Activated CD8-positive, alpha-beta T cell treated with anti-CD3 and anti-CD28 coated beads for 36 hours (primary cell): ENCODE measurements around the gene STOML1. TPM values are rescaled to one million over a fixed set of nuclear protein-coding genes. Genes with fewer than 3 reads are reported as not detected.
"Not testable (repeated sequence)": the region's sequence is repeated elsewhere in the genome, so short reads cannot be mapped to it uniquely, and the experiment has no call there.

Experiments used
- ATAC-seq: fragments of 200-7000 bp; cut with Tn5 transposase; one replicate; pipeline ENCODE4 v1.10.0; 2021; ENCODE audit warnings: mild to moderate bottlenecking, moderate library complexity
- CTCF ChIA-PET: fragments of 350-600 bp; sonication (Branson Sonifier 250); formaldehyde crosslinking; loops from one replicate; lab custom pipeline; 2021; ENCODE audit warnings: antibody characterized with exemption; lab: Charles Lee
- POLR2A ChIA-PET: fragments of 350-600 bp; sonication (Branson Sonifier 250); formaldehyde crosslinking; loops from one replicate; lab custom pipeline; 2021; ENCODE audit warnings: antibody characterized with exemption; lab: Charles Lee
- DNase-seq: peaks from one replicate; pipeline ENCODE4 v3.0.0-alpha.2; 2020
- H3K27ac Mint-ChIP-seq: one replicate; pipeline ENCODE4 v1.8.0; 2021; ENCODE audit warnings: mild to moderate bottlenecking, mixed read lengths
- H3K27me3 Mint-ChIP-seq: one replicate; pipeline ENCODE4 v1.8.0; 2021; ENCODE audit warnings: mixed read lengths
- H3K36me3 Mint-ChIP-seq: one replicate; pipeline ENCODE4 v1.8.0; 2021; ENCODE audit warnings: low read depth, mixed read lengths
- H3K4me1 Mint-ChIP-seq: one replicate; pipeline ENCODE4 v1.8.0; 2021; ENCODE audit warnings: low read depth, mixed read lengths
- H3K4me3 Mint-ChIP-seq: one replicate; pipeline ENCODE4 v1.8.0; 2021; ENCODE audit warnings: mild to moderate bottlenecking, moderate library complexity, mixed read lengths
- H3K9me3 Mint-ChIP-seq: one replicate; pipeline ENCODE4 v1.8.0; 2021; ENCODE audit warnings: mixed read lengths
- intact Hi-C: fragments of 100-400 bp; cut with micrococcal nuclease; formaldehyde crosslinking; loops from one replicate; pipeline ENCODE4 v1.10.0; 2022
- total RNA-seq, 2 experiments: library from RNA; stranded (reverse); gene quantifications; one replicate each; pipeline ENCODE4 v1.2.3, GENCODE V29; 2021
- TF ChIP-seq, protein P1 (sequence below): fragments of 200-600 bp; IDR thresholded peaks from one replicate; pipeline ENCODE4 v1.8.0; 2022; ENCODE audit warnings: antibody characterized with exemption, mild to moderate bottlenecking

Gene STOML1
- total RNA-seq, 2 experiments from 2014 or later = 5.2 to 6.5 TPM

DNA sequence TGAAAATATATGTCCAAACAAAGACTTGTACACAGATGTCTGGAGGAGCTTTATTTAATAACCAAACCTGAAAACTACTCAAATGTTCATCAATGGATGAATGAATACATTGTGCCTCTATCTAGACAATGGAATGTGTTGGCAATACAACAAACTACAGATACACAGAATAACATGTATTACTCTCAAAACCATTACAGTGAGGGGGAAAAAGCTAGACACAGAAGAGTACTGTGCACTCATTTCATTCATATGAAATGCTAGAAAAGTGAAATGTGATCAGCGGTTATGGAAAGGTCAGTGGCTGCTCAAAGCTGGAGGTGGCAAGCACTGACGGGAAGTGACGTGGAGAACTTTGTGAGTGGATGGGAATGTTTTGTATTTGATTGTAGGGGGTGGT, 13.2 kb downstream of the STOML1 start:
- ChIA-PET POLR2A (interaction anchor here (0.6 to 1.7 kb wide), 4 partner anchors 14 to 419 kb away, joined by 3 to 7 read pairs (median 4); partner anchors contain the start of gene PML), CTCF (interaction anchor here (0.6 to 7.0 kb wide), 5 partner anchors 11 to 75 kb away, joined by 3 to 106 read pairs (median 4); partner anchors contain the start of genes PML and STOML1)
- ATAC-seq (no peak), DNase-seq (no peak)
- Mint-ChIP-seq H3K9me3 (no peaks in the 10 kb centered on the region), H3K4me1 (peaks cover 39% of the 10 kb centered on the region), H3K27ac (no peak overlapping the region), H3K27me3 (peaks cover 15% of the 10 kb centered on the region), H3K4me3 (no peak overlapping the region), H3K36me3 (peaks cover under 1% of the 10 kb centered on the region)
- intact Hi-C loops = loop anchor here (10.0 kb wide), 1 partner anchor 336 kb away; no protein-coding TSS in a partner anchor
- TF ChIP-seq, protein P1, sequence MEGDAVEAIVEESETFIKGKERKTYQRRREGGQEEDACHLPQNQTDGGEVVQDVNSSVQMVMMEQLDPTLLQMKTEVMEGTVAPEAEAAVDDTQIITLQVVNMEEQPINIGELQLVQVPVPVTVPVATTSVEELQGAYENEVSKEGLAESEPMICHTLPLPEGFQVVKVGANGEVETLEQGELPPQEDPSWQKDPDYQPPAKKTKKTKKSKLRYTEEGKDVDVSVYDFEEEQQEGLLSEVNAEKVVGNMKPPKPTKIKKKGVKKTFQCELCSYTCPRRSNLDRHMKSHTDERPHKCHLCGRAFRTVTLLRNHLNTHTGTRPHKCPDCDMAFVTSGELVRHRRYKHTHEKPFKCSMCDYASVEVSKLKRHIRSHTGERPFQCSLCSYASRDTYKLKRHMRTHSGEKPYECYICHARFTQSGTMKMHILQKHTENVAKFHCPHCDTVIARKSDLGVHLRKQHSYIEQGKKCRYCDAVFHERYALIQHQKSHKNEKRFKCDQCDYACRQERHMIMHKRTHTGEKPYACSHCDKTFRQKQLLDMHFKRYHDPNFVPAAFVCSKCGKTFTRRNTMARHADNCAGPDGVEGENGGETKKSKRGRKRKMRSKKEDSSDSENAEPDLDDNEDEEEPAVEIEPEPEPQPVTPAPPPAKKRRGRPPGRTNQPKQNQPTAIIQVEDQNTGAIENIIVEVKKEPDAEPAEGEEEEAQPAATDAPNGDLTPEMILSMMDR = no peak

DNA sequence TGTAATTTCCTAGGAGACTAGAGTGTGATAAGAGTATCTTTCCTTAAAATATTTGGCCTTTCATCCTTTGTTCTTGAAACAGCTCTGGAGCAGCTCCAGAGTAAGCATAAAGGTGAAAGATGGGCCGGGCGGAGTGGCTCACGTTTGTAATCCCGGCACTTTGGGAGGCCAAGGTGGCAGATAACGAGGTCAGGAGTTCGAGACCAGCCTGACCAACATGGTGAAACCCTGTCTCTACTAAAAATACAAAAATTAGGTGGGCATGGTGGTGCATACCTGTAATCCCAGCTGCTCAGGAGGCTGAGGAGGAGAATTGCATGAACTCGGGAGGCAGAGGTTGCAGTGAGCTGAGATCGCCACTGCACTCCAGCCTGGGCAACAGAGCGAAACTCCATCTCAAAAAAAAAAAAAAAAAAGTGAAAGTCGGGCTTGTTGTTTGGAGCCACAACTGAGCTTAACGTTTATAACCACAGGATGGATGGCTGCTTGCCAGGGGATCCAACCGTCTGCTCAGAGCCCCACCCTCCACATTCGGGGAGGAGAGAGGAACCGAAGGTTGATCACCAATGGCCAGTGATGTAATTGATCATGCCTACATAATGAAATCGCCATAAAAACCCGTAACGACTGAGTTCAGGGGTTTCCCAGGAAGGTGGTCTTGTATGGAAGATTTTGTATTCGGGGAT, 16.5 kb downstream of the STOML1 start:
- Mint-ChIP-seq H3K27me3 (peaks cover 15% of the 10 kb centered on the region), H3K4me1 (peaks cover 23% of the 10 kb centered on the region)
- POLR2A ChIA-PET = interaction anchor here (1.2 to 1.4 kb wide), 2 partner anchors 11 to 21 kb away, joined by 4 to 7 read pairs; no protein-coding TSS in a partner anchor
- peak; percentile 53 for ATAC-seq
- H3K36me3 Mint-ChIP-seq, H3K4me3 Mint-ChIP-seq, H3K27ac Mint-ChIP-seq, H3K9me3 Mint-ChIP-seq: not testable (repeated sequence)
- peak; percentile 70 for DNase-seq
- CTCF ChIA-PET = interaction anchor here (0.8 to 7.0 kb wide), 7 partner anchors 11 to 345 kb away, joined by 3 to 106 read pairs (median 5); partner anchors contain the start of genes PML and STOML1
- intact Hi-C loops = loop anchor here (10.0 kb wide), 1 partner anchor 339 kb away; no protein-coding TSS in a partner anchor

DNA sequence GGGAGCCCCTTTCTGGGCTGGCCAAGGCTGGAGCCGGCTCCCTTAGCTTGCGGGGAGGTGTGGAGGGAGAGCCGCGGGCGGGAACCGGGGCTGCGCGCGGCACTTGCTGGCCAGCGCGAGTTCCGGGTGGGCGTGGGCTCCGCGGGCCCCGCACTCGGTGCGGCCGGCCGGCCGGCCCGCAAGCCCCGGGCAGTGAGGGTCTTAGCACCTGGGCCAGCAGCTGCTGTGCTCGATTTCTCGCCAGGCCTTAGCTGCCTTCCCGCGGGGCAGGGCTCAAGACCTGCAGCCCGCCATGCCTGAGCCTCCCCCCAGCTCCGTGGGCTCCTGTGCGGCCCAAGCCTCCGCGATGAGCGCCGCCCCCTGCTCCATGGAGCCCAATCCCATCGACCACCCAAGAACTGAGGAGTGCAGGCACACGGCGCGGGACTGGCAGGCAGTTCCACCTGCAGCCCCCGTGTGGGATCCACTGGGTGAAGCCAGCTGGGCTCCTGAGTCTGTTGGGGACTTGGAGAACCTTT, 18.4 kb downstream of the STOML1 start:
- not testable (repeated sequence) for H3K27ac Mint-ChIP-seq, H3K36me3 Mint-ChIP-seq, DNase-seq, ATAC-seq, H3K4me3 Mint-ChIP-seq, H3K9me3 Mint-ChIP-seq
- intact Hi-C loops = loop anchor here (5.0 to 10.0 kb wide), 2 partner anchors 74 to 341 kb away; no protein-coding TSS in a partner anchor
- H3K4me1 Mint-ChIP-seq = peaks cover 23% of the 10 kb centered on the region
- ChIA-PET CTCF (interaction anchor here (0.8 to 7.0 kb wide), 28 partner anchors 8 to 348 kb away, joined by 3 to 106 read pairs (median 8); partner anchors contain the start of genes PML and STOML1), POLR2A (interaction anchor here (0.5 to 1.4 kb wide), 4 partner anchors 9 to 59 kb away, joined by 3 to 7 read pairs (median 4); no protein-coding TSS in a partner anchor)
- H3K27me3 Mint-ChIP-seq = peaks cover 15% of the 10 kb centered on the region

DNA sequence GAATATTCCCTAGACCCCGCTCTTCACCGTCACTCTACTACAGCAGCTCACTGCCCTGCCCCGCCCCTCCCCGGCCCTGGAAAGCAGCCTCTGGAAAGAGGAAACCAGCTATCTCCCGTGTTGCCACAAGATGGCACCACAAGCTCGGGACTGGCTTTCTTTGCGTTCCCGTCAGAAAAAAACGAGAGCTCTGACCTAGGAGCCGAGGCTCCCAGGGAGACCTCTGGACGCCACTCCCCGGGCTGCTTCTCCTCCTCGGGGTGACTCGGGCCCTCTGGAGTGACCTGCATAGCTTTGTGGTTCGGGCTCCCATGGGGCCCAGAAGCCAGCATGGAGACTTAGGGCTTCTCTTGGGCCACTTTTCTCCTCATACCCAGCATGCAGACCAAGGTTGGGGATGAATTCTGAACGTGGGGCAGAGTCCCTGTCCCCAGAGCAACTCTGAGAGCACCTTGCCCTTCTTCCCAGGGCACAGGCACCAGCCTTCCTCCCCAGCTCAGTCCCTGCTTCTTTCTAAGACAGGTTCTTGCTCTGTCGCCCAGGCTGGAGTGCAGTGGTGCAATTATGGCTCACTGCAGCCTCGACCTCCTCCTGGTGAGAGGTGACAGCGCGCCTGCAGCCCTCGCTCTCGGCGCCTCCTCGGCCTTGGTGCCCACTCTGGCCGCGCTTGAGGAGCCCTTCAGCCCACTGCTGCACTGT, 19.0 kb downstream of the STOML1 start:
- Mint-ChIP-seq H3K9me3 (no peaks in the 10 kb centered on the region), H3K4me1 (peaks cover 23% of the 10 kb centered on the region), H3K27me3 (peaks cover 15% of the 10 kb centered on the region), H3K4me3 (no peak overlapping the region), H3K36me3 (no peaks in the 10 kb centered on the region), H3K27ac (no peak overlapping the region)
- peak; percentile 85 for ATAC-seq
- DNase-seq = peak; percentile 91
- TF ChIP-seq, protein P1 = peak; percentile 72
- intact Hi-C loops = loop anchor here (5.0 to 10.0 kb wide), 2 partner anchors 74 to 342 kb away; no protein-coding TSS in a partner anchor
- CTCF ChIA-PET = interaction anchor here (0.6 to 7.0 kb wide), 49 partner anchors 9 to 481 kb away, joined by 3 to 106 read pairs (median 5); partner anchors contain the start of genes PML and STOML1
- POLR2A ChIA-PET = interaction anchor here (0.7 kb wide), 1 partner anchor 16 kb away, joined by 4 read pairs; no protein-coding TSS in a partner anchor

DNA sequence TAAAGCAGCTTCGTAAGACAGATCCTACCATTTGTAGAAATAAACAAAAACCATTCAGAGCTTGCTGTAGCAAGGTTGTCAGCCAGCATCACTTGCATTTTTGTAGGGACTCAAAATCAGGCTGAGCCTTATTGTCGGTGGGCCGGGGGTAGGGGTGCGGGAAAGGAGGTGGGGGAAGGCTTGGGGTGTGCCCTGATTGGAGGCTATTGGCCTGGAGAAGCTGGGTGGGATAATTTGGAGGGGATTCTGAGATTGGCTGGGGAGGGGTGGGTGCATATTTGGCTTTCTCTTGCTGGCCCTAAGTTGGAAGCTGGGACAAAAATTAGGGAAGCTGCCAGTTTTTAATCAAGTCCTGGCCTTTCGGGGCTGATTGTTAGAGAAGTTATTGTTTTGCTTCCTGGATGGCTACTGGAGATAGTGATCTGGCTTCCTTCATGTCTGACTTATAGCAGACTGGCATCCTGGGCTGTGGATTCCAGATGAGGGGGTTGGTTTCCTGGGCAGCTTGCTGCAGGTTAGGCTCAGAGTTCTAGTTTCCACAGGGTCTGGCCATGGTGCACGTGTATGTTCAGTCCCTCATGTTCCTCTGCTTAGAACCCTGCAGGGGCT, 22.8 kb downstream of the STOML1 start:
- Mint-ChIP-seq H3K27ac (no peak overlapping the region), H3K36me3 (no peaks in the 10 kb centered on the region), H3K9me3 (no peaks in the 10 kb centered on the region), H3K27me3 (peaks cover 1% of the 10 kb centered on the region), H3K4me3 (no peak overlapping the region), H3K4me1 (peaks cover 26% of the 10 kb centered on the region)
- TF ChIP-seq, protein P1 = no peak
- ATAC-seq = no peak
- ChIA-PET POLR2A (interaction anchor here (0.6 to 1.2 kb wide), 2 partner anchors 9 to 14 kb away, joined by 3 read pairs; no protein-coding TSS in a partner anchor), CTCF (interaction anchor here (1.1 to 3.1 kb wide), 4 partner anchors 8 to 78 kb away, joined by 3 to 12 read pairs (median 5); no protein-coding TSS in a partner anchor)
- DNase-seq = no peak
- intact Hi-C loops = no loop called here
